Sigmoid colon (tissue), 4 donors: ENCODE results near the gene SLC25A33.

ENCODE experiments used
- EP300 ChIP-seq, 4 donors: sonication (generic); formaldehyde crosslinking; IDR thresholded peaks; one replicate each; pipeline ENCODE4 v1.6.1; 2017; ENCODE audit warnings: antibody characterized with exemption in 4 of 4
- POLR2A ChIP-seq, 2 donors: fragments of 450-650 bp; IDR thresholded peaks; one replicate each; pipeline ENCODE4 v1.6.1; 2016; ENCODE audit warnings: antibody characterized with exemption in 2 of 2, mild to moderate bottlenecking in 2 of 2, moderate library complexity in 2 of 2
- POLR2AphosphoS5 ChIP-seq, 4 donors: sonication (generic); formaldehyde crosslinking; IDR thresholded peaks; one replicate each; pipeline ENCODE4 v1.6.1; 2017; ENCODE audit warnings: antibody characterized with exemption in 4 of 4
- TF ChIP-seq, protein P1 (sequence below), 4 experiments: fragments of 450-650 bp in 3 of 4; fragments of 200-600 bp in 1 of 4; IDR thresholded peaks; one replicate each; pipeline ENCODE4 v1.5.1; 2016 to 2019; ENCODE audit warnings: antibody characterized with exemption in 4 of 4, mild to moderate bottlenecking in 3 of 4, moderate library complexity in 2 of 4

DNA sequence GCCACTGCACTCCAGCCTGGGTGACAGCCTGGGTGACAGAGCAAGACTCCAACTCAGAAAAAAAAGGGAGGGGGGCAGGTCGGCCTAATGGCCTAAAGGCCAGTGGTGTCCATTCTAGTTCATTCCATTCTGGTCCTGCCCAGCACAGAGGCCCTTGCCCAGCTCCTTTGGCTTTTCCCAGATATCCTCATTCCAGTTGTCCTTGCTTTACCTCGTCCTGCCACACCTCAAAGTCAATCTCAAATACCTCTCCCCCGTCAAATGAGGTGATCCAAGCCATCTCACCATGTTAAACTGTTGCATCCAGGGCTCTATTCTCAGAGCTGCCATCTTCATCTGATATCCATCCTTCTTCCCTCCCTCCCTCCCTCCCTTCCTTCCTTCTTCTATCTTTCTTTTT, 92.3 kb downstream of the SLC25A33 start:
- TF ChIP-seq, protein P1, sequence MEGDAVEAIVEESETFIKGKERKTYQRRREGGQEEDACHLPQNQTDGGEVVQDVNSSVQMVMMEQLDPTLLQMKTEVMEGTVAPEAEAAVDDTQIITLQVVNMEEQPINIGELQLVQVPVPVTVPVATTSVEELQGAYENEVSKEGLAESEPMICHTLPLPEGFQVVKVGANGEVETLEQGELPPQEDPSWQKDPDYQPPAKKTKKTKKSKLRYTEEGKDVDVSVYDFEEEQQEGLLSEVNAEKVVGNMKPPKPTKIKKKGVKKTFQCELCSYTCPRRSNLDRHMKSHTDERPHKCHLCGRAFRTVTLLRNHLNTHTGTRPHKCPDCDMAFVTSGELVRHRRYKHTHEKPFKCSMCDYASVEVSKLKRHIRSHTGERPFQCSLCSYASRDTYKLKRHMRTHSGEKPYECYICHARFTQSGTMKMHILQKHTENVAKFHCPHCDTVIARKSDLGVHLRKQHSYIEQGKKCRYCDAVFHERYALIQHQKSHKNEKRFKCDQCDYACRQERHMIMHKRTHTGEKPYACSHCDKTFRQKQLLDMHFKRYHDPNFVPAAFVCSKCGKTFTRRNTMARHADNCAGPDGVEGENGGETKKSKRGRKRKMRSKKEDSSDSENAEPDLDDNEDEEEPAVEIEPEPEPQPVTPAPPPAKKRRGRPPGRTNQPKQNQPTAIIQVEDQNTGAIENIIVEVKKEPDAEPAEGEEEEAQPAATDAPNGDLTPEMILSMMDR (IDR thresholded peaks at IDR 0.05) = no peak
- TF ChIP-seq POLR2A (IDR thresholded peaks at IDR 0.05) (no peak), POLR2AphosphoS5 (IDR thresholded peaks at IDR 0.05) (no peak), EP300 (IDR thresholded peaks at IDR 0.05) (no peak)
